Gastroesophageal sphincter (tissue), 3 donors: ENCODE results near the gene CCSER1.

ENCODE experiments used
- POLR2A ChIP-seq, 2 donors: fragments of 450-650 bp; IDR thresholded peaks; one replicate each; pipeline ENCODE4 v1.6.1; 2017; ENCODE audit warnings: antibody characterized with exemption in 2 of 2, mild to moderate bottlenecking in 2 of 2, moderate library complexity in 1 of 2
- POLR2AphosphoS5 ChIP-seq: sonication (generic); formaldehyde crosslinking; IDR thresholded peaks from one replicate; pipeline ENCODE4 v1.6.1; 2017; ENCODE audit warnings: antibody characterized with exemption
- TF ChIP-seq, protein P1 (sequence below), 4 experiments: fragments of 200-600 bp in 2 of 4; fragments of 450-650 bp in 2 of 4; sonication (generic) in 1 of 4; IDR thresholded peaks; one replicate each; pipeline ENCODE4 v1.5.1; 2017 to 2019; ENCODE audit warnings: antibody characterized with exemption in 4 of 4, mild to moderate bottlenecking in 2 of 4, moderate library complexity in 2 of 4

DNA sequence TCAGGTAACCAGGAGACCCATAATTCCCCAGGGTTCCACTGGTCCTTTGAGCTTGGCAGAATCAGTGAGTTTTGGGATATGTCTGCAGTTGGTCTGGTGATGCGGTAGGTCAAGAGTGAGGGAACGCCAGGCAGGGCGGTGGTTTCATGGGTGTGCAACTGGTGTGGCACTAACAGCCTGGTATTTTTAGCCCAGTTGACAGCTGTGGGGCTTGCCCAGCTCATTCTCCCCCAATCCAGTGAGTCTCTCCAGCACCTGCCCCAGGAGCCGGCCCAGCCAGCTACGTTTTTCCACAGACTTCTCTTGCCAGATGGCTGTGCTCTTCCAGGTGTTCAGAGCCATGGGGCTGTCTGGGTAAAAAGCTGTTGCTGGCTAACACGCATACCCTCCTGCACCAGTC is 1019.9 kb downstream of the CCSER1 start:
- TF ChIP-seq, protein P1, sequence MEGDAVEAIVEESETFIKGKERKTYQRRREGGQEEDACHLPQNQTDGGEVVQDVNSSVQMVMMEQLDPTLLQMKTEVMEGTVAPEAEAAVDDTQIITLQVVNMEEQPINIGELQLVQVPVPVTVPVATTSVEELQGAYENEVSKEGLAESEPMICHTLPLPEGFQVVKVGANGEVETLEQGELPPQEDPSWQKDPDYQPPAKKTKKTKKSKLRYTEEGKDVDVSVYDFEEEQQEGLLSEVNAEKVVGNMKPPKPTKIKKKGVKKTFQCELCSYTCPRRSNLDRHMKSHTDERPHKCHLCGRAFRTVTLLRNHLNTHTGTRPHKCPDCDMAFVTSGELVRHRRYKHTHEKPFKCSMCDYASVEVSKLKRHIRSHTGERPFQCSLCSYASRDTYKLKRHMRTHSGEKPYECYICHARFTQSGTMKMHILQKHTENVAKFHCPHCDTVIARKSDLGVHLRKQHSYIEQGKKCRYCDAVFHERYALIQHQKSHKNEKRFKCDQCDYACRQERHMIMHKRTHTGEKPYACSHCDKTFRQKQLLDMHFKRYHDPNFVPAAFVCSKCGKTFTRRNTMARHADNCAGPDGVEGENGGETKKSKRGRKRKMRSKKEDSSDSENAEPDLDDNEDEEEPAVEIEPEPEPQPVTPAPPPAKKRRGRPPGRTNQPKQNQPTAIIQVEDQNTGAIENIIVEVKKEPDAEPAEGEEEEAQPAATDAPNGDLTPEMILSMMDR (IDR thresholded peaks at IDR 0.05), result no peak
- TF ChIP-seq POLR2A (IDR thresholded peaks at IDR 0.05) (no peak), POLR2AphosphoS5 (no peak)
